Measurements from ENCODE around the gene BAZ2A. TPM values are rescaled to one million over a fixed set of nuclear protein-coding genes. Genes with fewer than 3 reads are reported as not detected.

Gene BAZ2A
- total and polyA plus RNA-seq, 2 donors (not counting 3 experiments of a cell fraction or from before 2014, with no cell fraction given): 56.0 to 91.4 TPM

GRCh38 chr12:56631790-56632700, 1.9 kb upstream of the BAZ2A start:
- Histone ChIP-seq H3K27ac (ENCODE audit: insufficient read depth, low read depth, low read length) (no peak overlapping the region), H3K27me3 (ENCODE audit: control insufficient read depth in 2 of 2, insufficient read depth in 2 of 2, low read length in 2 of 2) (no peaks in the 10 kb centered on the region), H3K4me1 (ENCODE audit: control insufficient read depth, extremely low read depth, insufficient read depth, low read length) (peaks cover 46% of the 10 kb centered on the region), H3K4me3 (replicated peaks in 1 of 3; ENCODE audit: insufficient read depth in 1 of 3, low read depth in 1 of 3, low read length in 3 of 3) (no peak overlapping the region), H3K79me2 (ENCODE audit: control insufficient read depth, insufficient read depth, low read length) (peaks cover 45% of the 10 kb centered on the region), H2AFZ (ENCODE audit: low read depth, low read length) (no peak overlapping the region), H3K9ac (replicated peaks; ENCODE audit: extremely low read depth, insufficient read depth, low read length) (no peak overlapping the region), H3K9me1 (replicated peaks; ENCODE audit: control insufficient read depth, extremely low read depth, insufficient read depth, low read length) (no peaks in the 10 kb centered on the region), H4K20me1 (replicated peaks; ENCODE audit: control insufficient read depth, extremely low read depth, insufficient read depth, low read length) (no peaks in the 10 kb centered on the region), H3K36me3 (ENCODE audit: control insufficient read depth in 2 of 2, extremely low read depth in 1 of 2, insufficient read depth in 2 of 2, low read length in 2 of 2) (no peaks in the 10 kb centered on the region), H3K9me3 (replicated peaks; ENCODE audit: control insufficient read depth, insufficient read depth, low read length) (no peaks in the 10 kb centered on the region), H3K4me2 (ENCODE audit: insufficient read depth, low read length) (no peak overlapping the region)
- DNase-seq (ENCODE audit: low read depth, low spot score) (peak; percentile 50), FAIRE-seq (no peak)
- TF ChIP-seq GATA2 (IDR thresholded peaks at IDR 0.05; ENCODE audit: insufficient read depth, insufficient read length, low read depth, low read length): no peak
- no peak for TF ChIP-seq JUN (IDR thresholded peaks at IDR 0.05; ENCODE audit: borderline replicate concordance, insufficient read depth, insufficient read length, low read depth)
- no peak for TF ChIP-seq MYC (IDR thresholded peaks at IDR 0.05; ENCODE audit: low read depth, low read length)
- TF ChIP-seq, protein P1, sequence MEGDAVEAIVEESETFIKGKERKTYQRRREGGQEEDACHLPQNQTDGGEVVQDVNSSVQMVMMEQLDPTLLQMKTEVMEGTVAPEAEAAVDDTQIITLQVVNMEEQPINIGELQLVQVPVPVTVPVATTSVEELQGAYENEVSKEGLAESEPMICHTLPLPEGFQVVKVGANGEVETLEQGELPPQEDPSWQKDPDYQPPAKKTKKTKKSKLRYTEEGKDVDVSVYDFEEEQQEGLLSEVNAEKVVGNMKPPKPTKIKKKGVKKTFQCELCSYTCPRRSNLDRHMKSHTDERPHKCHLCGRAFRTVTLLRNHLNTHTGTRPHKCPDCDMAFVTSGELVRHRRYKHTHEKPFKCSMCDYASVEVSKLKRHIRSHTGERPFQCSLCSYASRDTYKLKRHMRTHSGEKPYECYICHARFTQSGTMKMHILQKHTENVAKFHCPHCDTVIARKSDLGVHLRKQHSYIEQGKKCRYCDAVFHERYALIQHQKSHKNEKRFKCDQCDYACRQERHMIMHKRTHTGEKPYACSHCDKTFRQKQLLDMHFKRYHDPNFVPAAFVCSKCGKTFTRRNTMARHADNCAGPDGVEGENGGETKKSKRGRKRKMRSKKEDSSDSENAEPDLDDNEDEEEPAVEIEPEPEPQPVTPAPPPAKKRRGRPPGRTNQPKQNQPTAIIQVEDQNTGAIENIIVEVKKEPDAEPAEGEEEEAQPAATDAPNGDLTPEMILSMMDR (IDR thresholded peaks at IDR 0.05; ENCODE audit: extremely low read depth in 1 of 2, insufficient read depth in 1 of 2, low read depth in 1 of 2, low read length in 2 of 2): no peak
- TF ChIP-seq POLR2AphosphoS5 (IDR thresholded peaks at IDR 0.05; ENCODE audit: insufficient read depth, low read depth, low read length): no peak
- no peak for TF ChIP-seq EZH2 (IDR thresholded peaks at IDR 0.05; ENCODE audit: borderline replicate concordance, low read depth, low read length, severe bottlenecking)
- no peak for TF ChIP-seq FOS (IDR thresholded peaks at IDR 0.05; ENCODE audit: borderline replicate concordance, insufficient read depth, low read length)
- no peak for TF ChIP-seq POLR2A (IDR thresholded peaks at IDR 0.05; ENCODE audit: low read depth, low read length)
- TF ChIP-seq MAX (IDR thresholded peaks at IDR 0.05; ENCODE audit: insufficient read depth, insufficient read length): no peak
- no TSS peak for BruUV-seq (replicated peaks)
- intact Hi-C loops (cut with micrococcal nuclease): loop anchor here (2.0 kb wide), 1 partner anchor 893 kb away; no protein-coding TSS in a partner anchor
- dilution Hi-C loops (cut with MboI; ENCODE audit: extremely low pct_ligation_motif_present, low sequenced_read_pairs): no loop called here
- ChIA-PET POLR2A (no interaction called here), CTCF (no interaction called here)
